GM21737 (cell line): ENCODE data around the gene ACO2.

Experiments
- ATAC-seq: cut with Tn5 transposase; IDR thresholded peaks from one replicate; pipeline ENCODE4 v1.9.1; 2021; ENCODE audit warnings: mild to moderate bottlenecking, moderate library complexity; ENCODE audit not compliant: unreplicated experiment

ACO2 gene

GRCh38 chr22:41522813-41523212 lies 53.9 kb downstream of the ACO2 start:
- ATAC-seq: no peak

- no peak for ATAC-seq
These were observed 54.7 kb downstream of the ACO2 start for GRCh38 chr22:41523464-41524221.

GRCh38 chr22:41524251-41524661 lies 55.3 kb downstream of the ACO2 start:
- ATAC-seq: no peak

- no peak for ATAC-seq
These were observed 56.0 kb downstream of the ACO2 start for GRCh38 chr22:41524809-41525449.

GRCh38 chr22:41525450-41526225 lies 56.7 kb downstream of the ACO2 start:
- ATAC-seq: no peak

- no peak for ATAC-seq
These were observed 57.4 kb downstream of the ACO2 start for GRCh38 chr22:41526226-41526829.

GRCh38 chr22:41526830-41527799 lies 58.2 kb downstream of the ACO2 start:
- no peak for ATAC-seq

- no peak for ATAC-seq
These were observed 59.3 kb downstream of the ACO2 start for GRCh38 chr22:41528132-41528766.

- no peak for ATAC-seq
These were observed 60.1 kb downstream of the ACO2 start for GRCh38 chr22:41528938-41529561.

GRCh38 chr22:41530890-41531714 lies 62.2 kb downstream of the ACO2 start:
- no peak for ATAC-seq

GRCh38 chr22:41531715-41532477 lies 63.0 kb downstream of the ACO2 start:
- no peak for ATAC-seq

GRCh38 chr22:41532908-41533825 lies 64.2 kb downstream of the ACO2 start:
- no peak for ATAC-seq

GRCh38 chr22:41534219-41534618 lies 65.3 kb downstream of the ACO2 start:
- ATAC-seq: no peak

- ATAC-seq: no peak
These were observed 66.3 kb downstream of the ACO2 start for GRCh38 chr22:41535244-41535643.

- ATAC-seq: no peak
These were observed 68.3 kb downstream of the ACO2 start for GRCh38 chr22:41537203-41537602.

- no peak for ATAC-seq
These were observed 69.7 kb downstream of the ACO2 start for GRCh38 chr22:41538583-41538982.
